IPS-20b (cell line): Measurements from ENCODE around the gene IL17D.
"Not testable (repeated sequence)": the region's sequence is repeated elsewhere in the genome, so short reads cannot be mapped to it uniquely, and the experiment has no call there.

ENCODE experiments used
- H3K27ac ChIP-seq: one replicate; pipeline ENCODE4 v1.5.1; 2013; ENCODE audit warnings: low read length
- H3K27me3 ChIP-seq: 2 replicates; pipeline ENCODE4 v1.6.1; 2013; ENCODE audit warnings: mild to moderate bottlenecking, low read length, inconsistent platforms; ENCODE audit not compliant: insufficient read depth
- H3K36me3 ChIP-seq: 2 replicates; pipeline ENCODE4 v1.6.1; 2013; ENCODE audit warnings: low read depth, mild to moderate bottlenecking, inconsistent platforms, low read length, moderate library complexity; ENCODE audit not compliant: insufficient read depth
- H3K4me1 ChIP-seq: 2 replicates; pipeline ENCODE4 v1.6.1; 2013; ENCODE audit warnings: mild to moderate bottlenecking, control low read depth, inconsistent platforms, low read length, moderate library complexity; ENCODE audit not compliant: insufficient read depth
- H3K4me3 ChIP-seq: 2 replicates; pipeline ENCODE4 v1.5.1; 2013; ENCODE audit warnings: mild to moderate bottlenecking, low read length, inconsistent platforms
- H3K9ac ChIP-seq: 2 replicates; pipeline ENCODE4 v1.6.1; 2013; ENCODE audit warnings: low read depth, mild to moderate bottlenecking, inconsistent platforms, low read length, moderate library complexity
- H3K9me3 ChIP-seq: 2 replicates; pipeline ENCODE4 v1.6.1; 2013; ENCODE audit warnings: mild to moderate bottlenecking, low read depth, low read length, inconsistent platforms; ENCODE audit not compliant: insufficient read depth

IL17D gene

DNA sequence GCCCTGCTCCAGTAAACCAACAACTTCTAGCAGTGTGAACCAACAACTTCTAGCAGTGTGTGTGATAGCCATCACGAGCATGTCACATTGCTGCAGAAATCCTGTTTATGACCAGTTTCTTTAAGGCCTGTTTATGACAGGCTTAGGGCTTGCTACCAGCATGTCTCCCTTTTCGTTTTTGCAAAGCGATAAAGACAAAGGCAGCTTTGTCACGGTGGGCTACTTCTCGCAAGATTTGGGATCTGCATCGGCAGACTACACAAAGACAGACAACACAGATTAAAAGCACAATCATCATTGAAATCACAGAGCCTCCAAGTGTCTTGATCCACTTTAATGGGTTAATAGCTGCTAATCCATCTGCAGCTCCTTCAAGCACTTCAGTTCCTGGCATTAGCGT is 24.9 kb upstream of the IL17D start:
- not testable (repeated sequence) for H3K9me3 ChIP-seq, H3K9ac ChIP-seq, H3K36me3 ChIP-seq, H3K27ac ChIP-seq, H3K27me3 ChIP-seq, H3K4me3 ChIP-seq
- H3K4me1 ChIP-seq: peaks cover 13% of the 10 kb centered on the region

GRCh38 chr13:20679879-20680278 is 23.6 kb upstream of the IL17D start:
- Histone ChIP-seq H3K27me3 (no peaks in the 10 kb centered on the region), H3K4me3 (no peak overlapping the region), H3K36me3 (no peaks in the 10 kb centered on the region), H3K9ac (no peak overlapping the region), H3K9me3 (no peaks in the 10 kb centered on the region), H3K4me1 (peaks cover 13% of the 10 kb centered on the region), H3K27ac (no peak overlapping the region)

DNA sequence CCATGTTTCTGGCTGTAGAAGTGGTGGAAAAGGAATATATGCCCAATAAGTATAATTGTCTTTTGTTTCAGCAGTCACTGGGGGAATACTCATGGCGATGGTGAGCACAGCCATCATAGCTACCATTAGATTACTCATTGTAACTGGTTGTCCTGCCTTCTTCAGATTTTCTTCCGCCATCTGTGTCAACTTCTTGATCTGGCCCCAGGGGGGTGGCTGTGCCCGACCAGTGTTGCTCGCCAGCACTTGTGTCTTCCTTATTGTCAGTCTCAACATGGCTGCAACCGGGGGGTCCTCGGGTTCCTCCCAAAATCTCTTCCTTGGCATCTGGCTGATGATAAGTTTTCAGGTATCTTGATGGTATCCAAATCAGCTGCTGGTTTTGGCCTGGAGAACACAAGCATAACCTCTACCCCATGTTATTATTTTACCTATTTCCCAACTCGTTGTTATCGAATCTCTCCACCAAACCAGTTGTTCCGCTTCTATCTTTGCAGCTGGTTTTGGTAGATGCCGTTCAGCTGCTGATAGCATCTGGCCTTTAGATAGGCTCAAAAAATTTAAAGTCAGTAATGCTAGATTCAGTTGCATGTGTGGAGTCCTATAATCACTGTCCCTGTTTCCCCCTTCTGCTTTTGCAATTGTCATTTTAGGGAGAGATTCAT is 23.0 kb upstream of the IL17D start:
- no peak overlapping the region for H3K4me3 ChIP-seq
- no peak overlapping the region for H3K27ac ChIP-seq
- no peak overlapping the region for H3K9ac ChIP-seq
- no peaks in the 10 kb centered on the region for H3K27me3 ChIP-seq
- peaks cover 13% of the 10 kb centered on the region for H3K4me1 ChIP-seq
- H3K36me3 ChIP-seq: no peaks in the 10 kb centered on the region
- no peaks in the 10 kb centered on the region for H3K9me3 ChIP-seq

DNA sequence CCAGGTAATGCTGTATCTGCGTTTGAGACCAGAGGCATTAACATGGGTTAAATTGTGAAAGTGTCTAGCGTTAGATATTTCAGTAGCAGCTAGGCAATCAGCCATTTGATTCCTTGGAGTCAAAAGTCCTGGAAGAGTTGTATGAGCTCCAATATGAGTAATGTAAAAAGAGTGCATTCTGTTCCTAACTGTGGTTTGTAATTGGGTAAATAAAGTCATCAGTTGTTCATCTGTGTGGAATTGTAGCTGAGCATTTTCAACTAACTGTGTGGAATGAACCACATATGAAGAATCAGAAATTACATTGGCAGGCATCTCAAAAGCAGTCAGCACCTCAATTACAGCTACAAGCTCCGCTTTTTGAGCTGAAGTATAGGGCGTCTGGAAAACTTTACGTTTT is 22.0 kb upstream of the IL17D start:
- not testable (repeated sequence) for H3K9me3 ChIP-seq, H3K36me3 ChIP-seq, H3K4me3 ChIP-seq, H3K9ac ChIP-seq, H3K27ac ChIP-seq, H3K27me3 ChIP-seq
- peaks cover 13% of the 10 kb centered on the region for H3K4me1 ChIP-seq

DNA sequence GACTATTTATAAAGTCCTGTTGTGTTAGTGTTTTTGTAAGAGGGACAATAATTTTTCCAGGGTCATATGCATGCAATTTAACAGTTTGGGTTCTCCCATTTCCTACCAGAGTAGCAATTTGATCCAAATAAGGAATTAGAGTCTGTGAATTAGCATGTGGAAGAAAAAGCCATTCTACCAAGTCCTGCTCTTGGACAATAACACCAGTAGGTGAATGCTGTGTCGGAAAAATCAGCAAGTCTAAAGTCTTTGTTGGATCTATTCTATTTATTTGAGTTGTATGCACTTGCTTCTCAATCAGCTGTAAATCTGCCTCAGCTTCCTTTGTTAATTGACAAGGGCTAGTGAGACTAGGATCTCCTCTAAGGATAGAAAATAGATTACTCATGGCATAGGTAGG is 21.4 kb upstream of the IL17D start:
- Histone ChIP-seq H3K9ac (no peak overlapping the region), H3K27me3 (no peaks in the 10 kb centered on the region), H3K4me3 (no peak overlapping the region), H3K9me3 (no peaks in the 10 kb centered on the region), H3K4me1 (peaks cover 14% of the 10 kb centered on the region), H3K27ac (no peak overlapping the region), H3K36me3 (no peaks in the 10 kb centered on the region)

DNA sequence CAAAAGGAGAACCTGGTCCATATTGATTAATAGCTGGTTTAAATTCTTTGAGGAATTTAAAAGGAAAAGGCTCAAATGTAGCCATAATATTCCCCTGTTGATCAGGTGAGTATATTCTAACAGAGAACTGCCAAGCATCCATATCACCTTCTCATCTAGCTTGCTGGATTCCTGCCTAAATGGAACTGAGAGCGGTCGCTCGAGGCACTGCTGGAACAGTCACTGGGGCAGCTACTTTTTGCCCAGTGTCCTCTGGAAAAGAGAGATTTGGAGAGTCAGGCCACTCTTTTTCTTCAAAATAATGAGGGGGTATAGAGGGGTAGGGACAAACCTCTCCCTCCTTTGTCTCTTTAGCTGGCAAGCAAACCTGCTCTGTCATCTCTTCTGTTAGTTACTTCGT is 19.5 kb upstream of the IL17D start:
- Histone ChIP-seq H3K9me3 (no peaks in the 10 kb centered on the region), H3K36me3 (no peaks in the 10 kb centered on the region), H3K9ac (peak overlapping the region; percentile 45; the same call in 1 of the 2 replicates), H3K4me1 (peaks cover 21% of the 10 kb centered on the region), H3K27me3 (no peaks in the 10 kb centered on the region), H3K27ac (no peak overlapping the region), H3K4me3 (no peak overlapping the region)

DNA sequence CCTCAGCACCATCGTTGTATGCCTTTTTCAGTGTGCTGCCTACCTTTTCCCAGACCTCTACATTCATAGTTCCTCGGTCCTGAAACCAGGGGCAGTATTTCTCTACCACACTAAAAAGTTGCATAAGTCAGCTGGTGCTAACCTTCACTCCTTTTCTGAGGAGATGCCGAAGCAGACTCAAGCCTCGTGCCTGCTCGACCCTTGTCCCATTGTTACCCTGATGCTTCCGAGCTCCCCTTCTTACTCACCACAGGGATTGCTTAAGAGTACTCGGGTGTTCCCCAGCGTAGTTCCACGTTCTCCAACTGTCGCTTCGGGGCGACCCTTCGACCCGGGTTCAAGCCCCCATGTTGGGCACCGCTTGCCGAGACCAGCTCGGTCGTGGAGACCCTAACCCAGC is 19.0 kb upstream of the IL17D start:
- peaks cover 21% of the 10 kb centered on the region for H3K4me1 ChIP-seq
- no peaks in the 10 kb centered on the region for H3K27me3 ChIP-seq
- no peak overlapping the region; the same call in 1 of the 2 replicates for H3K9ac ChIP-seq
- H3K27ac ChIP-seq: no peak overlapping the region
- H3K36me3 ChIP-seq: no peaks in the 10 kb centered on the region
- H3K9me3 ChIP-seq: no peaks in the 10 kb centered on the region
- H3K4me3 ChIP-seq: no peak overlapping the region

DNA sequence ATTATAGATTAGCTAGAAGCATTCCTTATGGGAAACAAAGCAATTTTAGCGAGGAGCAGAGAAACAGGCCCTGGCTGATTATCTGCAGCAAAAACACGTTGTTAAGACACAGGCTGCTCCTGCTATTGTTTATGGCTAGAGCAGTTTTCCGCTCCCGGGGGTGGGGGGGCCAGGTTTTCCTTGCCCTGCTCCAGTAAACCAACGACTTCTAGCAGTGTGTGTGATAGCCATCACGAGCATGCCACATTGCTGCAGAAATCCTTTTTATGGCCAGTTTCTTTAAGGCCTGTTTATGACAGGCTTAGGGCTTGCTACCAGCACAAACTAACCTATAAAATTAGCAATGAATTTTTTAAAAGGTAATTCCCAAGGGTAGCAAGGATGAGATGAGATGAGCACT is 18.4 kb upstream of the IL17D start:
- H3K4me1 ChIP-seq: peaks cover 21% of the 10 kb centered on the region
- H3K9me3 ChIP-seq: no peaks in the 10 kb centered on the region
- no peaks in the 10 kb centered on the region for H3K27me3 ChIP-seq
- no peaks in the 10 kb centered on the region for H3K36me3 ChIP-seq
- no peak overlapping the region for H3K27ac ChIP-seq
- no peak overlapping the region for H3K9ac ChIP-seq
- no peak overlapping the region for H3K4me3 ChIP-seq

DNA sequence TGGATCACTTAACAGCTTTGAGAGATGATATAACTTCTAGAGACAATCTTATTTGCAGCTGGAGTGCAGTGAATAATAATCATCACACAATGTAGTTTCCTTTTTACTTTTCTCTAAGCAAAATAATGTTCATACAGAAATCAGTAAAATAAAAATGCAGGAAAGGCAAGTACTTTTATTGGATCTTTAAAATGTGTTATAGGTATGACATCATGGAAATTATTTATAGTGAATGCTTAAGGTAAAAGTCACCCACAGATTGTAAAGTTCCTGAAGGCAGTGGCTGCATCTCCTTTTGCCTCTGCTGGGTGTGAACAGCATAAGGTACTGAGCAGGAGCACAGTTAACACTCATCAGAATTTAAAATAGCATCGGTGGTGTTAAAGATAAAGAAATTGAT is 17.3 kb upstream of the IL17D start:
- no peaks in the 10 kb centered on the region for H3K9me3 ChIP-seq
- no peaks in the 10 kb centered on the region for H3K27me3 ChIP-seq
- no peak overlapping the region for H3K4me3 ChIP-seq
- no peak overlapping the region for H3K27ac ChIP-seq
- peaks cover 21% of the 10 kb centered on the region for H3K4me1 ChIP-seq
- no peak overlapping the region for H3K9ac ChIP-seq
- H3K36me3 ChIP-seq: no peaks in the 10 kb centered on the region

DNA sequence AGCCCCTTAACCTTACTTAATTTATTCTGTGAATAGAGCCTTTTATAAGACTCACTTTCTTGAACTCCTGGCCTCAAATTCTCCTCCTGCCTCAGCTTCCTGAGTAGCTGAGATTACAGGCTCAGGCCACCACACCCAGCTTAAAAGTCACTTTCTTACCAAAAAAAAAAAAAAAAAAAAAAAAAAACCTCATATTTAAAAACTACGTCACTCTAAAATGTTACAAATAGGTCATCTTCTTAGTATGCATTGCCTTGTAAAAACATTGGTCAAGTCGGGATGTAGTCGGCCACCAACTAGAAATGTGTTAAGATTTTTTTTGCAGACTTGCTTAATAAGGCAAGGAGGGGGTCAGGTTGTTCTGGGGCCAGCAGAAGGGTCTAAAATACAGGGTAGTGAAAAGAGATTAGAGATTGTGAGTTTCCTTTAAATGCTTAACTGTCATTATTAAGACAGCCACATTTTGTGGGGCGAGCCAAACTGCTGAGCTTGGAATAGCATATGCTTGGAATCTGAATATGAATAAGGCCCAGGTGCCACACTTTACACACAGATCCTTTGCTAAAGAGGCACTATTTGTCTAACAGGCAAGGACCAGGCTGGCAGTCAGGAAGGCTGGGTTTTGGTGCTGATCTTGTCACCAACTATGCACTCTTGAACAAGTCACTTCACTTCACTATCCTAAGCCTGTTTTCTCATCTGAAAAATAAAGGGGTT is 16.5 kb upstream of the IL17D start:
- H3K36me3 ChIP-seq: no peaks in the 10 kb centered on the region
- no peaks in the 10 kb centered on the region for H3K9me3 ChIP-seq
- H3K9ac ChIP-seq: no peak overlapping the region
- H3K4me3 ChIP-seq: no peak overlapping the region
- H3K27ac ChIP-seq: no peak overlapping the region
- H3K4me1 ChIP-seq: peaks cover 21% of the 10 kb centered on the region
- H3K27me3 ChIP-seq: no peaks in the 10 kb centered on the region

DNA sequence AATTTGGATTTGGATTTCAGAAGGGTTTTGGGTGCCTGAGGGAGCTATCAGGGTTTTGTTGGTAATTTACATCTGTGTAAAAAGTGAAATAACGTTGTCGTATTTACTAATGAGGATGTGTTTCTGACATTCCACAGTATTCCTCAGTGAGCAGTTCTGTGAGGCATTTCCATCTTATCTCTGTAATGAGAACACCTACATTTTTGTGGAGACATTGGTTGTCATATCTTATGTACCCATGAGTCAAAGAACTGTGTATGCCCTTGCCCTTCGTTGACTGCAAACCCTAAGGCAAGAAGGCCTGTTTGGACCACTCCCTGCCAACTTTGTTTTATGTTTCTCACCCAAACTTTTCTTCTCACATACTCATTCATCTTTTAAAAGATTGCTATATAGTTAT is 14.2 kb upstream of the IL17D start:
- Histone ChIP-seq H3K9ac (no peak overlapping the region), H3K27me3 (no peaks in the 10 kb centered on the region), H3K4me3 (no peak overlapping the region), H3K4me1 (peaks cover 8% of the 10 kb centered on the region; the same call in 1 of the 2 replicates), H3K9me3 (no peaks in the 10 kb centered on the region), H3K27ac (no peak overlapping the region), H3K36me3 (no peaks in the 10 kb centered on the region)

- Histone ChIP-seq H3K4me1 (peaks cover 8% of the 10 kb centered on the region; the same call in 1 of the 2 replicates), H3K27ac (no peak overlapping the region), H3K4me3 (no peak overlapping the region), H3K9ac (no peak overlapping the region), H3K27me3 (no peaks in the 10 kb centered on the region), H3K36me3 (no peaks in the 10 kb centered on the region), H3K9me3 (no peaks in the 10 kb centered on the region)
Observed at GRCh38 chr13:20691616-20692015, 11.9 kb upstream of the IL17D start.
